Activated CD8-positive, alpha-beta memory T cell treated with anti-CD3 and anti-CD28 coated beads, Interleukin-2, amount 10 ng/mL, durations not matched to agents 7 days and 5 days (primary cell): ENCODE results near the gene UCMA. TPM values are rescaled to one million over a fixed set of nuclear protein-coding genes. Genes with fewer than 3 reads are reported as not detected.

Source experiments
- ATAC-seq: fragments of 150-1000 bp; cut with Tn5 transposase; one replicate; pipeline ENCODE4 v1.10.0; 2021; ENCODE audit warnings: moderate library complexity
- CTCF ChIA-PET: fragments of 350-600 bp; sonication (Branson Sonifier 250); formaldehyde crosslinking; loops from one replicate; lab custom pipeline; 2021; ENCODE audit warnings: antibody characterized with exemption; lab: Charles Lee
- DNase-seq: peaks from one replicate; pipeline ENCODE4 v3.0.0-alpha.2; 2020
- H3K27ac Mint-ChIP-seq: one replicate; pipeline ENCODE4 v1.8.0; 2021; ENCODE audit warnings: mild to moderate bottlenecking, mixed read lengths
- H3K27me3 Mint-ChIP-seq: one replicate; pipeline ENCODE4 v1.8.0; 2021; ENCODE audit warnings: mixed read lengths
- H3K36me3 Mint-ChIP-seq: one replicate; pipeline ENCODE4 v1.8.0; 2021; ENCODE audit warnings: mild to moderate bottlenecking, mixed read lengths
- H3K4me1 Mint-ChIP-seq: one replicate; pipeline ENCODE4 v1.8.0; 2021; ENCODE audit warnings: mixed read lengths
- H3K4me3 Mint-ChIP-seq: one replicate; pipeline ENCODE4 v1.8.0; 2021; ENCODE audit warnings: mild to moderate bottlenecking, moderate library complexity, mixed read lengths
- H3K9me3 Mint-ChIP-seq: one replicate; pipeline ENCODE4 v1.8.0; 2022; ENCODE audit warnings: low read depth, mixed read lengths
- total RNA-seq, 2 experiments: library from RNA; stranded (reverse); gene quantifications; one replicate each; pipeline ENCODE4 v1.2.3, GENCODE V29; 2021

UCMA gene
- total RNA-seq, 2 experiments from 2014 or later, result not detected

- no peak for DNase-seq
- CTCF ChIA-PET, result interaction anchor here (0.6 kb wide), 1 partner anchor 19 kb away, joined by 3 read pairs; no protein-coding TSS in a partner anchor
- Mint-ChIP-seq H3K27me3 (no peaks in the 10 kb centered on the region), H3K36me3 (peaks cover 47% of the 10 kb centered on the region), H3K27ac (no peak overlapping the region), H3K9me3 (no peaks in the 10 kb centered on the region), H3K4me1 (no peaks in the 10 kb centered on the region), H3K4me3 (no peak overlapping the region)
- ATAC-seq, result no peak
Measured at GRCh38 chr10:13193637-13194036, 40.5 kb downstream of the UCMA start.

GRCh38 chr10:13191362-13191761 lies 42.8 kb downstream of the UCMA start:
- Mint-ChIP-seq H3K27me3 (no peaks in the 10 kb centered on the region), H3K9me3 (no peaks in the 10 kb centered on the region), H3K27ac (no peak overlapping the region), H3K4me1 (no peaks in the 10 kb centered on the region), H3K4me3 (no peak overlapping the region), H3K36me3 (peaks cover 46% of the 10 kb centered on the region)
- CTCF ChIA-PET, result no interaction called here
- DNase-seq (no peak), ATAC-seq (no peak)

- H3K27ac Mint-ChIP-seq, result no peak overlapping the region
- H3K27me3 Mint-ChIP-seq, result no peaks in the 10 kb centered on the region
- no peak overlapping the region for H3K4me3 Mint-ChIP-seq
- no peak for DNase-seq
- H3K4me1 Mint-ChIP-seq, result no peaks in the 10 kb centered on the region
- H3K9me3 Mint-ChIP-seq, result no peaks in the 10 kb centered on the region
- H3K36me3 Mint-ChIP-seq, result peaks cover 51% of the 10 kb centered on the region
- CTCF ChIA-PET, result no interaction called here
- ATAC-seq, result no peak
Measured at GRCh38 chr10:13190816-13191215, 43.4 kb downstream of the UCMA start.

GRCh38 chr10:13189961-13190360 lies 44.2 kb downstream of the UCMA start:
- no peak for DNase-seq
- no peaks in the 10 kb centered on the region for H3K27me3 Mint-ChIP-seq
- H3K36me3 Mint-ChIP-seq, result peaks cover 55% of the 10 kb centered on the region
- no peak for ATAC-seq
- H3K4me1 Mint-ChIP-seq, result no peaks in the 10 kb centered on the region
- CTCF ChIA-PET, result no interaction called here
- H3K27ac Mint-ChIP-seq, result no peak overlapping the region
- H3K4me3 Mint-ChIP-seq, result no peak overlapping the region
- no peaks in the 10 kb centered on the region for H3K9me3 Mint-ChIP-seq

GRCh38 chr10:13188593-13188992 lies 45.6 kb downstream of the UCMA start:
- no peaks in the 10 kb centered on the region for H3K9me3 Mint-ChIP-seq
- H3K36me3 Mint-ChIP-seq, result peaks cover 60% of the 10 kb centered on the region
- CTCF ChIA-PET, result no interaction called here
- ATAC-seq (no peak), DNase-seq (no peak)
- no peak overlapping the region for H3K4me3 Mint-ChIP-seq
- H3K27ac Mint-ChIP-seq, result no peak overlapping the region
- H3K27me3 Mint-ChIP-seq, result no peaks in the 10 kb centered on the region
- no peaks in the 10 kb centered on the region for H3K4me1 Mint-ChIP-seq

- H3K36me3 Mint-ChIP-seq, result peaks cover 63% of the 10 kb centered on the region
- CTCF ChIA-PET, result no interaction called here
- no peaks in the 10 kb centered on the region for H3K27me3 Mint-ChIP-seq
- DNase-seq, result no peak
- no peak for ATAC-seq
- H3K9me3 Mint-ChIP-seq, result no peaks in the 10 kb centered on the region
- no peak overlapping the region for H3K27ac Mint-ChIP-seq
- H3K4me3 Mint-ChIP-seq, result no peak overlapping the region
- no peaks in the 10 kb centered on the region for H3K4me1 Mint-ChIP-seq
Measured at GRCh38 chr10:13187135-13187534, 47.0 kb downstream of the UCMA start.

GRCh38 chr10:13184730-13185514 lies 49.3 kb downstream of the UCMA start:
- H3K4me1 Mint-ChIP-seq, result peaks cover 9% of the 10 kb centered on the region
- H3K27ac Mint-ChIP-seq, result no peak overlapping the region
- peaks cover 70% of the 10 kb centered on the region for H3K36me3 Mint-ChIP-seq
- H3K27me3 Mint-ChIP-seq, result no peaks in the 10 kb centered on the region
- H3K4me3 Mint-ChIP-seq, result no peak overlapping the region
- no peaks in the 10 kb centered on the region for H3K9me3 Mint-ChIP-seq
- no peak for ATAC-seq
- CTCF ChIA-PET, result no interaction called here
- no peak for DNase-seq

GRCh38 chr10:13184276-13184675 lies 49.9 kb downstream of the UCMA start:
- Mint-ChIP-seq H3K9me3 (no peaks in the 10 kb centered on the region), H3K27ac (no peak overlapping the region), H3K4me1 (peaks cover 9% of the 10 kb centered on the region), H3K4me3 (no peak overlapping the region), H3K36me3 (peaks cover 70% of the 10 kb centered on the region), H3K27me3 (no peaks in the 10 kb centered on the region)
- CTCF ChIA-PET, result no interaction called here
- no peak for ATAC-seq
- DNase-seq, result no peak

- peaks cover 9% of the 10 kb centered on the region for H3K4me1 Mint-ChIP-seq
- DNase-seq, result no peak
- no peak overlapping the region for H3K4me3 Mint-ChIP-seq
- CTCF ChIA-PET, result no interaction called here
- H3K36me3 Mint-ChIP-seq, result peaks cover 72% of the 10 kb centered on the region
- H3K9me3 Mint-ChIP-seq, result no peaks in the 10 kb centered on the region
- peak overlapping the region; percentile 33 for H3K27ac Mint-ChIP-seq
- no peak for ATAC-seq
- no peaks in the 10 kb centered on the region for H3K27me3 Mint-ChIP-seq
Measured at GRCh38 chr10:13183625-13184024, 50.5 kb downstream of the UCMA start.

- Mint-ChIP-seq H3K9me3 (no peaks in the 10 kb centered on the region), H3K27ac (no peak overlapping the region), H3K27me3 (no peaks in the 10 kb centered on the region), H3K4me3 (no peak overlapping the region), H3K36me3 (peaks cover 79% of the 10 kb centered on the region), H3K4me1 (peaks cover 9% of the 10 kb centered on the region)
- DNase-seq, result no peak
- ATAC-seq, result no peak
- CTCF ChIA-PET, result no interaction called here
Measured at GRCh38 chr10:13182424-13182823, 51.8 kb downstream of the UCMA start.

GRCh38 chr10:13180788-13181187 lies 53.4 kb downstream of the UCMA start:
- peaks cover 75% of the 10 kb centered on the region for H3K36me3 Mint-ChIP-seq
- CTCF ChIA-PET, result interaction anchor here (2.1 kb wide), 1 partner anchor 19 kb away, joined by 8 read pairs; the partner anchor contains the start of gene MCM10
- no peak overlapping the region for H3K27ac Mint-ChIP-seq
- peaks cover 9% of the 10 kb centered on the region for H3K4me1 Mint-ChIP-seq
- no peaks in the 10 kb centered on the region for H3K27me3 Mint-ChIP-seq
- no peaks in the 10 kb centered on the region for H3K9me3 Mint-ChIP-seq
- ATAC-seq (peak; percentile 70), DNase-seq (peak; percentile 44)
- no peak overlapping the region for H3K4me3 Mint-ChIP-seq

GRCh38 chr10:13173616-13174015 lies 60.6 kb downstream of the UCMA start:
- ATAC-seq (no peak), DNase-seq (no peak)
- no peaks in the 10 kb centered on the region for H3K4me1 Mint-ChIP-seq
- H3K36me3 Mint-ChIP-seq, result peaks cover 64% of the 10 kb centered on the region
- no peaks in the 10 kb centered on the region for H3K9me3 Mint-ChIP-seq
- H3K4me3 Mint-ChIP-seq, result no peak overlapping the region
- CTCF ChIA-PET, result interaction anchor here (0.7 kb wide), 2 partner anchors 20 to 128 kb away, joined by 3 read pairs; no protein-coding TSS in a partner anchor
- H3K27ac Mint-ChIP-seq, result no peak overlapping the region
- no peaks in the 10 kb centered on the region for H3K27me3 Mint-ChIP-seq
